Ovary (tissue), 3 donors: Measurements from ENCODE around the gene HGS.

ENCODE experiments used
- CTCF ChIP-seq, 3 donors: fragments of 450-650 bp in 2 of 3; fragments of 200-600 bp in 1 of 3; IDR thresholded peaks; one replicate each; pipeline versions ENCODE4 v1.5.1 to v1.8.0; 2016 to 2022; ENCODE audit warnings: antibody characterized with exemption in 3 of 3, mild to moderate bottlenecking in 1 of 3
- EP300 ChIP-seq: sonication (generic); formaldehyde crosslinking; IDR thresholded peaks from one replicate; pipeline ENCODE4 v1.6.1; 2017; ENCODE audit warnings: antibody characterized with exemption
- POLR2A ChIP-seq: fragments of 450-650 bp; IDR thresholded peaks from one replicate; pipeline ENCODE4 v1.6.1; 2017; ENCODE audit warnings: antibody characterized with exemption, mild to moderate bottlenecking, moderate library complexity
- donor health status: DM: no; HTN: no; CAD: no.

DNA sequence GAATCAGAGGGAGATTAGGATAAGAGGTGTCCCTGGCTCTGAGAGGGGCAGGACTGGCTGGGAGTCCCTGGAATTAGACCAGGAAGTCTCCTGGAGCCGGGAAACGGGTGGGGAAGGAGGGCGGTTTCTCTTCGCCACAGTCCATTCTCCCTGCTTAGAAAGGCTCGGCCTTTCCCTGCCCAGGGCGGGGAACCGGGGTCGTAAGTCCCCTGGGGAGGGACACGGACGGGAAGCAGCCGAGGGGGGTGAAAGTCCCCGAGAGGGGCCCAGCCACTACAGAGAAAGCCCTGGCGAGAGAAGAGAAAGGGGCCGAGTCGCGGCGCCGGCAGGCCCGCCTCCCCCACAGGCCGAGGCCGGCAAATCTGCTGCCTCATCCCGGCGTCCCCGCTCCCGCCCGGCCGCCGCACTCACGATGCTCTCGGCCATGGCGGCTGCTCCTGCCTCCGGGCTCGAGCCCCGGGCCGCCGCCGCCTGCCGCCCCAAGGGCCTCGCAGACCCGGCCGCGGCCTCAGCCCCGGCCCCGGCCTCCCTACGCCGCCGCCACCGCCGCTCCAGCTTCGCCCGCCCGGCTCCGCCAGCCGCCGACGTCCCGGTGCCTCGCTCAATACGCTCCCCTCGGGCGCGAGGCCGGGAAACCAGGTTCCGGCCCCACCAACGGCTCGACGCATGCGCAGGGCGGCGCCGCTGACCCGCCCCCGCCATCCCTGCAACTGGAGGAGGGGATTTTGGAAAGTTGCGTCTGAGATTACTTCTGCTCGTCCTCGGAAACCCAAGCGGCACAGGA lies 47.1 kb upstream of the HGS start, which contains the start of the genes NPLOC4 and TSPAN10:
- TF ChIP-seq CTCF (IDR thresholded peaks at IDR 0.05) = peak in 1 of 3 donors; percentile 31
- TF ChIP-seq POLR2A = peak; percentile 77
- no peak for TF ChIP-seq EP300
